H1 (cell line): ENCODE results near the gene FKBP5. TPM values are rescaled to one million over a fixed set of nuclear protein-coding genes. Genes with fewer than 3 reads are reported as not detected.

Experiments
- CTCF ChIA-PET: fragments of 300-600 bp; sonication (Branson Sonifier 250); formaldehyde crosslinking; loops from one replicate; lab custom pipeline; 2021; ENCODE audit not compliant: partially characterized antibody; lab: Charles Lee
- POLR2A ChIA-PET: fragments of 300-600 bp; sonication (Branson Sonifier 250); formaldehyde crosslinking; loops from one replicate; lab custom pipeline; 2021; ENCODE audit warnings: inconsistent platforms; ENCODE audit not compliant: partially characterized antibody; lab: Charles Lee
- DNase-seq, 2 experiments: peaks; one replicate each; pipeline versions ENCODE4 v3.0.0 to v3.0.0-alpha.2; 2010 to 2022; ENCODE audit warnings: low spot score in 2 of 2, low read depth in 1 of 2, mixed read lengths in 1 of 2
- FAIRE-seq: peaks from 2 replicates; lab custom pipeline; 2011; peaks lifted over from hg19 to GRCh38; lab: Jason Lieb, UNC
- H2AFZ ChIP-seq: 2 replicates; pipeline ENCODE4 v1.8.1; 2012; ENCODE audit warnings: low read length, inconsistent platforms
- H2AK5ac ChIP-seq: 2 replicates; pipeline ENCODE4 v1.6.1; 2013; ENCODE audit warnings: low read depth, low read length
- H2BK120ac ChIP-seq: replicated peaks from 2 replicates; pipeline ENCODE3; 2013; ENCODE audit warnings: low read depth, low read length, inconsistent platforms
- H2BK12ac ChIP-seq: 2 replicates; pipeline ENCODE4 v1.6.1; 2013; ENCODE audit warnings: low read depth, low read length
- H2BK15ac ChIP-seq: 2 replicates; pipeline ENCODE4 v1.6.1; 2013; ENCODE audit warnings: low read length
- H2BK20ac ChIP-seq: 2 replicates; pipeline ENCODE4 v1.6.1; 2013; ENCODE audit warnings: low read length
- H2BK5ac ChIP-seq: 2 replicates; pipeline ENCODE4 v1.6.1; 2013; ENCODE audit warnings: low read depth, low read length
- H3K14ac ChIP-seq: 2 replicates; pipeline ENCODE4 v1.6.1; 2013; ENCODE audit warnings: inconsistent platforms; ENCODE audit not compliant: insufficient read length
- H3K18ac ChIP-seq: 2 replicates; pipeline ENCODE4 v1.6.1; 2013; ENCODE audit warnings: low read length; ENCODE audit errors: extremely low read depth
- H3K23ac ChIP-seq: 2 replicates; pipeline ENCODE4 v1.6.1; 2013; ENCODE audit warnings: inconsistent platforms; ENCODE audit not compliant: insufficient read length
- H3K23me2 ChIP-seq: 2 replicates; pipeline ENCODE4 v1.6.1; 2013; ENCODE audit warnings: low read depth, low read length
- H3K27ac ChIP-seq: 2 replicates; pipeline ENCODE4 v1.6.1; 2011; ENCODE audit warnings: low read depth, low read length, inconsistent platforms
- H3K27me3 ChIP-seq, 4 experiments: replicated peaks in 1 of 4; 1 replicate in 1 of 4; 2 replicates in 3 of 4; pipeline versions ENCODE4 v1.6.1 to v1.8.1; 2011 to 2013; ENCODE audit warnings: low read length in 3 of 4, mild to moderate bottlenecking in 3 of 4, inconsistent platforms in 2 of 4, mixed read lengths in 2 of 4, moderate library complexity in 1 of 4; ENCODE audit not compliant: control insufficient read depth in 3 of 4, insufficient read depth in 3 of 4; ENCODE audit errors: extremely low read depth in 1 of 4
- H3K36me3 ChIP-seq, 4 experiments: 2 replicates each; pipeline versions ENCODE4 v1.6.1 to v1.8.1; 2011 to 2013; ENCODE audit warnings: mild to moderate bottlenecking in 4 of 4, low read length in 3 of 4, moderate library complexity in 2 of 4, control low read depth in 1 of 4, inconsistent platforms in 1 of 4; ENCODE audit not compliant: insufficient read depth in 4 of 4, control insufficient read depth in 2 of 4
- H3K4ac ChIP-seq: replicated peaks from 2 replicates; pipeline ENCODE3; 2013; ENCODE audit warnings: low read length, low read depth, mixed read lengths, inconsistent platforms; ENCODE audit not compliant: insufficient read length
- H3K4me1 ChIP-seq, 4 experiments: replicated peaks in 1 of 4; 1 replicate in 1 of 4; 2 replicates in 3 of 4; pipeline versions ENCODE4 v1.6.1 to v1.8.1; 2011 to 2013; ENCODE audit warnings: low read length in 3 of 4, inconsistent platforms in 2 of 4, mixed read lengths in 1 of 4; ENCODE audit not compliant: insufficient read depth in 4 of 4, control insufficient read depth in 3 of 4
- H3K4me2 ChIP-seq, 2 experiments: 2 replicates each; pipeline versions ENCODE4 v1.6.1 to v1.8.1; 2011 to 2013; ENCODE audit warnings: low read depth in 2 of 2, low read length in 2 of 2, control low read depth in 1 of 2, inconsistent platforms in 1 of 2, mild to moderate bottlenecking in 1 of 2; ENCODE audit not compliant: insufficient read depth in 1 of 2
- H3K4me3 ChIP-seq, 4 experiments: fragments of 200-600, 300-600 bp in 1 of 4; sonication (generic), shearing (Covaris generic), sonication (Bioruptor Twin) in 1 of 4; 2 replicates each; pipeline versions ENCODE4 v1.5.1 to v1.8.1; 2011 to 2016; ENCODE audit warnings: low read length in 4 of 4, low read depth in 3 of 4, control low read depth in 2 of 4, inconsistent platforms in 2 of 4, mild to moderate bottlenecking in 2 of 4, mixed read lengths in 1 of 4, moderate library complexity in 1 of 4; ENCODE audit not compliant: insufficient read depth in 2 of 4; ENCODE audit errors: extremely low read depth in 1 of 4
- H3K56ac ChIP-seq: replicated peaks from 2 replicates; pipeline ENCODE3; 2013; ENCODE audit warnings: low read depth, mild to moderate bottlenecking, mixed read lengths, low read length, inconsistent platforms; ENCODE audit not compliant: insufficient read length
- H3K79me1 ChIP-seq: 2 replicates; pipeline ENCODE4 v1.6.1; 2013; ENCODE audit warnings: low read depth, low read length, control low read depth
- H3K79me2 ChIP-seq, 2 experiments: 2 replicates each; pipeline versions ENCODE4 v1.6.1 to v1.8.1; 2012 to 2013; ENCODE audit warnings: low read length in 2 of 2, mild to moderate bottlenecking in 2 of 2, inconsistent platforms in 1 of 2; ENCODE audit not compliant: insufficient read depth in 2 of 2, control insufficient read depth in 1 of 2
- H3K9ac ChIP-seq, 4 experiments: replicated peaks in 1 of 4; 1 replicate in 1 of 4; 2 replicates in 3 of 4; pipeline versions ENCODE4 v1.6.1 to v1.8.1; 2011 to 2013; ENCODE audit warnings: low read depth in 3 of 4, low read length in 3 of 4, control low read depth in 2 of 4, mild to moderate bottlenecking in 2 of 4, moderate library complexity in 2 of 4, inconsistent platforms in 1 of 4; ENCODE audit errors: extremely low read depth in 1 of 4
- H3K9me3 ChIP-seq, 2 experiments: 2 replicates each; pipeline versions ENCODE4 v1.6.1 to v1.8.1; 2012 to 2013; ENCODE audit warnings: mild to moderate bottlenecking in 2 of 2, moderate library complexity in 2 of 2, control low read depth in 1 of 2, inconsistent platforms in 1 of 2, low read depth in 1 of 2, low read length in 1 of 2, mixed read lengths in 1 of 2; ENCODE audit not compliant: insufficient read depth in 2 of 2
- H4K20me1 ChIP-seq, 2 experiments: replicated peaks in 1 of 2; 2 replicates each; pipeline versions ENCODE3 to v1.8.1; 2011 to 2013; ENCODE audit warnings: inconsistent platforms in 2 of 2, low read length in 2 of 2, mild to moderate bottlenecking in 1 of 2; ENCODE audit not compliant: insufficient read depth in 2 of 2, control insufficient read depth in 1 of 2
- H4K5ac ChIP-seq: 2 replicates; pipeline ENCODE4 v1.6.1; 2013; ENCODE audit warnings: low read length, low read depth, mixed read lengths, inconsistent platforms; ENCODE audit not compliant: insufficient read length
- H4K8ac ChIP-seq: 2 replicates; pipeline ENCODE4 v1.8.0; 2013; ENCODE audit warnings: mild to moderate bottlenecking, moderate library complexity, low read length, inconsistent platforms; ENCODE audit not compliant: insufficient read depth; ENCODE audit errors: extremely low read depth
- H4K91ac ChIP-seq: replicated peaks from 2 replicates; pipeline ENCODE3; 2013; ENCODE audit warnings: low read length, mixed read lengths, inconsistent platforms; ENCODE audit not compliant: insufficient read length
- BRCA1 ChIP-seq: IDR thresholded peaks from 2 replicates; pipeline ENCODE4 v1.6.1; 2012; ENCODE audit warnings: low read depth, low read length, improper control_type of control experiment
- CBX8 ChIP-seq: fragments of 300-800, 300-1000 bp; sonication (generic); IDR thresholded peaks from 2 replicates; pipeline ENCODE4 v1.7.1; 2016; ENCODE audit warnings: low read depth, low read length, borderline replicate concordance
- CTBP2 ChIP-seq: IDR thresholded peaks from 2 replicates; pipeline ENCODE4 v1.7.0; 2011; ENCODE audit warnings: borderline replicate concordance, mild to moderate bottlenecking, moderate library complexity, mixed read lengths, low read length; ENCODE audit not compliant: insufficient read depth, insufficient read length
- GABPA ChIP-seq: IDR thresholded peaks from 2 replicates; pipeline ENCODE4 v1.6.1; 2011; ENCODE audit warnings: mild to moderate bottlenecking, low read length, moderate library complexity, borderline replicate concordance; ENCODE audit not compliant: insufficient read depth
- RBBP5 ChIP-seq: IDR thresholded peaks from 2 replicates; pipeline ENCODE4 v1.7.1; 2012; ENCODE audit warnings: low read depth, mild to moderate bottlenecking, inconsistent platforms, low read length, moderate library complexity, borderline replicate concordance
- SIRT6 ChIP-seq: IDR thresholded peaks from one replicate; pipeline ENCODE4 v1.7.1; 2012; ENCODE audit warnings: low read length, inconsistent platforms
- TBP ChIP-seq: IDR thresholded peaks from 2 replicates; pipeline ENCODE4 v1.6.1; 2011; ENCODE audit warnings: low read depth, low read length, improper control_type of control experiment
- YY1 ChIP-seq: IDR thresholded peaks from 2 replicates; pipeline ENCODE4 v1.6.1; 2011; ENCODE audit warnings: low read depth, mild to moderate bottlenecking, low read length
- WGBS, 2 experiments: shearing (Covaris generic) in 1 of 2; methylation state at CpG; one replicate each; pipeline versions ENCODE4 v1.1.6 to v1.1.7; 2013 to 2015; ENCODE audit warnings: low lambda C conversion rate in 2 of 2, mixed read lengths in 2 of 2, inconsistent platforms in 1 of 2, low coverage in 1 of 2, missing lambda C conversion rate in 1 of 2; ENCODE audit not compliant: insufficient replicate concordance in 2 of 2, insufficient coverage in 1 of 2, insufficient read length in 1 of 2; ENCODE audit errors: extremely low coverage in 1 of 2, missing lambda C conversion rate in 1 of 2; 5-methylcytosine and 5-hydroxymethylcytosine counted together
- polyA plus RNA-seq, 7 experiments: library from polyadenylated mRNA; depleted of rRNA in 3 of 7; stranded (reverse) in 5 of 7; unstranded in 2 of 7; fragments of >200 nt in 5 of 7; fragments of 200-250 nt in 2 of 7; gene quantifications; 1 replicate in 5 of 7; 2 replicates in 1 of 7; 4 replicates in 1 of 7; pipeline versions ENCODE4 v1.2.1 to v1.2.3, GENCODE V29; 2011 to 2013; ENCODE audit warnings: missing spikeins in 2 of 7, mixed read lengths in 2 of 7
- total RNA-seq: library from RNA; stranded (reverse); fragmentation: NEBNext Ultra II Directional; extraction: Animal tissue kit (Norgen Biotek cat#: 25700); gene quantifications from 2 replicates; pipeline ENCODE4 v1.2.1, GENCODE V29; 2021

The FKBP5 gene
- total and polyA plus RNA-seq, 2 of the 8 experiments (the other 6 are each of a cell fraction or from before 2014, with no cell fraction given): 14.3 to 40.4 TPM

GRCh38 chr6:35736982-35737412 lies 48.3 kb upstream of the FKBP5 start, which contains the start of gene ARMC12:
ARMC12 (plus strand) TSS chr6:35737032; CDS start chr6:35737109, 77 bp downstream.
- H2AK5ac ChIP-seq: peak within 1 kb of the TSS; percentile 25; the same call in 1 of the 2 replicates
- no peak within 1 kb of the TSS for H3K4me3 ChIP-seq
- peak within 1 kb of the TSS; percentile 50 for H3K4ac ChIP-seq
- peak within 1 kb of the TSS; percentile 28 for H4K5ac ChIP-seq
- H3K23me2 ChIP-seq: peaks cover 6% of the 10 kb centered on the region
- peak within 1 kb of the TSS; percentile 99 for H2BK12ac ChIP-seq
- H2BK120ac ChIP-seq: peak within 1 kb of the TSS; percentile 25
- H3K23ac ChIP-seq: no peak within 1 kb of the TSS
- no peaks in the 10 kb centered on the region for H3K79me1 ChIP-seq
- TF ChIP-seq TBP (no peak), SIRT6 (no peak), GABPA (no peak), CBX8 (no peak), YY1 (no peak), CTBP2 (no peak), RBBP5 (no peak), BRCA1 (no peak)
- H3K36me3 ChIP-seq: no peaks in the 10 kb centered on the region
- ChIA-PET CTCF (interaction anchor here (0.7 to 9.4 kb wide), 54 partner anchors 10 to 427 kb away, joined by 3 to 137 read pairs (median 6); partner anchors contain the start of gene CLPS), POLR2A (interaction anchor here (1.1 to 8.7 kb wide), 2 partner anchors 10 to 26 kb away, joined by 5 to 84 read pairs; no protein-coding TSS in a partner anchor)
- H2BK5ac ChIP-seq: peak within 1 kb of the TSS; percentile 64; the same call in 1 of the 2 replicates
- H3K9ac ChIP-seq: no peak within 1 kb of the TSS
- no peak for FAIRE-seq
- peak within 1 kb of the TSS; percentile 89 for H2BK20ac ChIP-seq
- H3K4me1 ChIP-seq: peaks cover 9 to 42% (median 28%) of the 10 kb centered on the region in 4 experiments
- H3K79me2 ChIP-seq: no peaks in the 10 kb centered on the region
- peak within 1 kb of the TSS; percentile 91 for H3K18ac ChIP-seq
- no peaks in the 10 kb centered on the region for H3K9me3 ChIP-seq
- no peak within 1 kb of the TSS for H3K56ac ChIP-seq
- no peak within 1 kb of the TSS for H3K14ac ChIP-seq
- 0 out of 2 replicates have a peak within 1 kb of the TSS, but pooled peaks have one; percentile 14 for H2AFZ ChIP-seq
- peak within 1 kb of the TSS; percentile 97 for H2BK15ac ChIP-seq
- no peak within 1 kb of the TSS for H4K8ac ChIP-seq
- 92% methylated on average over 10 of the region's 10 CpGs; no CpG with 5 or more reads in 1 of the 2 experiments for WGBS, 2 experiments
- H4K91ac ChIP-seq: peak within 1 kb of the TSS; percentile 82
- no peak within 1 kb of the TSS for H3K27ac ChIP-seq
- no peaks in the 10 kb centered on the region for H4K20me1 ChIP-seq
- no peak for DNase-seq
- H3K4me2 ChIP-seq: no peak within 1 kb of the TSS
- H3K27me3 ChIP-seq: no peaks in the 10 kb centered on the region
